Activated CD8-positive, alpha-beta T cell treated with anti-CD3 and anti-CD28 coated beads, Interleukin-2, amount 10 ng/mL, durations not matched to agents 7 days and 5 days (primary cell): ENCODE results near the gene UFC1. TPM values are rescaled to one million over a fixed set of nuclear protein-coding genes. Genes with fewer than 3 reads are reported as not detected.

Experiments used
- ATAC-seq: fragments of 150-1000 bp; cut with Tn5 transposase; one replicate; pipeline ENCODE4 v1.10.0; 2021; ENCODE audit warnings: moderate library complexity
- CTCF ChIA-PET: fragments of 350-600 bp; sonication (Branson Sonifier 250); formaldehyde crosslinking; loops from one replicate; lab custom pipeline; 2021; ENCODE audit warnings: antibody characterized with exemption; lab: Charles Lee
- POLR2A ChIA-PET: fragments of 350-600 bp; sonication (Branson Sonifier 250); formaldehyde crosslinking; loops from one replicate; lab custom pipeline; 2021; ENCODE audit warnings: antibody characterized with exemption; lab: Charles Lee
- DNase-seq: peaks from one replicate; pipeline ENCODE4 v3.0.0-alpha.2; 2020
- H3K27ac Mint-ChIP-seq: one replicate; pipeline ENCODE4 v1.8.0; 2021; ENCODE audit warnings: mild to moderate bottlenecking, mixed read lengths
- H3K27me3 Mint-ChIP-seq: one replicate; pipeline ENCODE4 v1.8.0; 2021; ENCODE audit warnings: low read depth, mixed read lengths
- H3K36me3 Mint-ChIP-seq: one replicate; pipeline ENCODE4 v1.8.0; 2021; ENCODE audit warnings: low read depth, mixed read lengths
- H3K4me1 Mint-ChIP-seq: one replicate; pipeline ENCODE4 v1.8.0; 2021; ENCODE audit warnings: low read depth, mixed read lengths
- H3K4me3 Mint-ChIP-seq: one replicate; pipeline ENCODE4 v1.8.0; 2021; ENCODE audit warnings: mild to moderate bottlenecking, mixed read lengths
- H3K9me3 Mint-ChIP-seq: one replicate; pipeline ENCODE4 v1.8.0; 2022; ENCODE audit warnings: mixed read lengths; ENCODE audit not compliant: insufficient read depth
- total RNA-seq, 2 experiments: library from RNA; stranded (reverse); gene quantifications; one replicate each; pipeline ENCODE4 v1.2.3, GENCODE V29; 2021

The UFC1 gene
- total RNA-seq, 2 experiments from 2014 or later: 103 to 104 TPM

- ATAC-seq: no peak
- POLR2A ChIA-PET: no interaction called here
- DNase-seq: no peak
Measured at GRCh38 chr1:161160671-161161145, 6.9 kb downstream of the UFC1 start.

GRCh38 chr1:161161652-161162051 is 7.9 kb downstream of the UFC1 start:
- H3K27ac Mint-ChIP-seq: no peak overlapping the region
- peaks cover 54% of the 10 kb centered on the region for H3K36me3 Mint-ChIP-seq
- CTCF ChIA-PET: interaction anchor here (1.0 kb wide), 1 partner anchor 58 kb away, joined by 3 read pairs; no protein-coding TSS in a partner anchor
- peaks cover 49% of the 10 kb centered on the region for H3K4me1 Mint-ChIP-seq
- H3K9me3 Mint-ChIP-seq: no peaks in the 10 kb centered on the region
- no peak overlapping the region for H3K4me3 Mint-ChIP-seq
- POLR2A ChIA-PET: interaction anchor here (1.1 to 1.5 kb wide), 2 partner anchors 8 to 92 kb away, joined by 3 to 7 read pairs; partner anchors contain the start of genes ARHGAP30 and UFC1
- no peaks in the 10 kb centered on the region for H3K27me3 Mint-ChIP-seq
- DNase-seq: no peak
- no peak for ATAC-seq

More at GRCh38 chr1:161160671-161161145, 6.9 kb downstream of the UFC1 start:
- Mint-ChIP-seq H3K27ac (no peak overlapping the region), H3K36me3 (peaks cover 56% of the 10 kb centered on the region), H3K4me1 (peaks cover 48% of the 10 kb centered on the region), H3K4me3 (peak overlapping the region; percentile 86), H3K27me3 (no peaks in the 10 kb centered on the region), H3K9me3 (no peaks in the 10 kb centered on the region)
- CTCF ChIA-PET: no interaction called here

GRCh38 chr1:161162052-161162451 is 8.3 kb downstream of the UFC1 start:
- Mint-ChIP-seq H3K9me3 (no peaks in the 10 kb centered on the region), H3K36me3 (peaks cover 51% of the 10 kb centered on the region), H3K27me3 (no peaks in the 10 kb centered on the region), H3K4me3 (no peak overlapping the region), H3K27ac (no peak overlapping the region), H3K4me1 (peaks cover 48% of the 10 kb centered on the region)
- CTCF ChIA-PET: interaction anchor here (0.7 to 1.0 kb wide), 2 partner anchors 58 to 63 kb away, joined by 3 to 4 read pairs; partner anchors contain the start of gene TOMM40L
- POLR2A ChIA-PET: interaction anchor here (1.1 to 1.5 kb wide), 2 partner anchors 9 to 92 kb away, joined by 3 to 7 read pairs; partner anchors contain the start of genes ARHGAP30 and UFC1
- no peak for DNase-seq
- no peak for ATAC-seq

- DNase-seq (no peak), ATAC-seq (no peak)
- peaks cover 44% of the 10 kb centered on the region for H3K36me3 Mint-ChIP-seq
- no peaks in the 10 kb centered on the region for H3K9me3 Mint-ChIP-seq
- H3K27ac Mint-ChIP-seq: peak overlapping the region; percentile 30
- POLR2A ChIA-PET: interaction anchor here (1.1 to 1.5 kb wide), 2 partner anchors 9 to 93 kb away, joined by 3 to 7 read pairs; partner anchors contain the start of genes ARHGAP30 and UFC1
- CTCF ChIA-PET: interaction anchor here (0.7 to 1.0 kb wide), 2 partner anchors 57 to 63 kb away, joined by 3 to 4 read pairs; partner anchors contain the start of gene TOMM40L
- no peak overlapping the region for H3K4me3 Mint-ChIP-seq
- peaks cover 52% of the 10 kb centered on the region for H3K4me1 Mint-ChIP-seq
- H3K27me3 Mint-ChIP-seq: no peaks in the 10 kb centered on the region
Measured at GRCh38 chr1:161162806-161163205, 9.0 kb downstream of the UFC1 start.

GRCh38 chr1:161163793-161164192 is 10.0 kb downstream of the UFC1 start:
- no peak overlapping the region for H3K27ac Mint-ChIP-seq
- POLR2A ChIA-PET: interaction anchor here (4.3 kb wide), 1 partner anchor 9 kb away, joined by 51 read pairs; the partner anchor contains the start of gene UFC1

GRCh38 chr1:161164901-161165610 is 11.3 kb downstream of the UFC1 start:
- POLR2A ChIA-PET: interaction anchor here (0.6 to 4.3 kb wide), 17 partner anchors 10 to 225 kb away, joined by 3 to 51 read pairs (median 9); partner anchors contain the start of genes ADAMTS4, ARHGAP30, B4GALT3 and DEDD
- Mint-ChIP-seq H3K27me3 (no peaks in the 10 kb centered on the region), H3K27ac (peak overlapping the region; percentile 78), H3K4me3 (peak overlapping the region; percentile 9), H3K36me3 (peaks cover 35% of the 10 kb centered on the region), H3K4me1 (peaks cover 46% of the 10 kb centered on the region), H3K9me3 (no peaks in the 10 kb centered on the region)
- DNase-seq (no peak), ATAC-seq (no peak)
- CTCF ChIA-PET: interaction anchor here (0.6 to 4.6 kb wide), 31 partner anchors 8 to 225 kb away, joined by 3 to 40 read pairs (median 7); partner anchors contain the start of genes ADAMTS4, APOA2, B4GALT3 and CFAP126

More at GRCh38 chr1:161163793-161164192, 10.0 kb downstream of the UFC1 start:
- Mint-ChIP-seq H3K36me3 (peaks cover 41% of the 10 kb centered on the region), H3K4me1 (peaks cover 54% of the 10 kb centered on the region), H3K9me3 (no peaks in the 10 kb centered on the region), H3K4me3 (no peak overlapping the region), H3K27me3 (no peaks in the 10 kb centered on the region)
- CTCF ChIA-PET: interaction anchor here (4.6 kb wide), 1 partner anchor 218 kb away, joined by 38 read pairs; no protein-coding TSS in a partner anchor
- ATAC-seq (no peak), DNase-seq (no peak)

GRCh38 chr1:161165742-161166668 is 12.2 kb downstream of the UFC1 start, which contains the start of gene PPOX:
TSS of gene PPOX (plus strand) at chr1:161166426. CDS start at chr1:161166848, 422 bp downstream.
- POLR2A ChIA-PET: interaction anchor here (0.6 to 4.3 kb wide), 21 partner anchors 9 to 224 kb away, joined by 3 to 51 read pairs (median 5); partner anchors contain the start of genes ADAMTS4, ARHGAP30, B4GALT3 and DEDD

GRCh38 chr1:161166669-161167548 is 13.1 kb downstream of the UFC1 start:
- Mint-ChIP-seq H3K36me3 (peaks cover 43% of the 10 kb centered on the region), H3K4me3 (peak overlapping the region; percentile 90), H3K27ac (peak overlapping the region; percentile 96), H3K27me3 (no peaks in the 10 kb centered on the region), H3K4me1 (peaks cover 32% of the 10 kb centered on the region), H3K9me3 (no peaks in the 10 kb centered on the region)
- DNase-seq: peak; percentile 34
- ChIA-PET CTCF (interaction anchor here (0.7 to 4.6 kb wide), 29 partner anchors 9 to 233 kb away, joined by 3 to 40 read pairs (median 7); partner anchors contain the start of genes ADAMTS4, APOA2, ARHGAP30 and B4GALT3), POLR2A (interaction anchor here (0.6 to 4.3 kb wide), 17 partner anchors 8 to 97 kb away, joined by 3 to 51 read pairs (median 9); partner anchors contain the start of genes ADAMTS4, ARHGAP30, B4GALT3 and DEDD)
- no peak for ATAC-seq

More at GRCh38 chr1:161165742-161166668, 12.2 kb downstream of the UFC1 start, which contains the start of gene PPOX:
- H3K27ac Mint-ChIP-seq: peak within 1 kb of the TSS; percentile 96
- peak within 1 kb of the TSS; percentile 90 for H3K4me3 Mint-ChIP-seq
- ATAC-seq: peak; percentile 93
- CTCF ChIA-PET: interaction anchor here (0.6 to 4.6 kb wide), 44 partner anchors 9 to 234 kb away, joined by 3 to 40 read pairs (median 4); partner anchors contain the start of genes ADAMTS4, APOA2, ARHGAP30 and B4GALT3
- H3K36me3 Mint-ChIP-seq: peaks cover 39% of the 10 kb centered on the region
- H3K4me1 Mint-ChIP-seq: peaks cover 36% of the 10 kb centered on the region
- H3K9me3 Mint-ChIP-seq: no peaks in the 10 kb centered on the region
- DNase-seq: peak; percentile 98
- H3K27me3 Mint-ChIP-seq: no peaks in the 10 kb centered on the region

GRCh38 chr1:161168906-161169305 is 15.1 kb downstream of the UFC1 start:
- Mint-ChIP-seq H3K27me3 (no peaks in the 10 kb centered on the region), H3K9me3 (no peaks in the 10 kb centered on the region), H3K4me3 (no peak overlapping the region), H3K27ac (no peak overlapping the region), H3K36me3 (peaks cover 47% of the 10 kb centered on the region), H3K4me1 (peaks cover 30% of the 10 kb centered on the region)
- ATAC-seq: no peak
- no peak for DNase-seq
- ChIA-PET CTCF (interaction anchor here (0.6 kb wide), 1 partner anchor 13 kb away, joined by 3 read pairs; no protein-coding TSS in a partner anchor), POLR2A (interaction anchor here (2.1 to 4.3 kb wide), 2 partner anchors 8 to 17 kb away, joined by 6 to 46 read pairs; partner anchors contain the start of gene B4GALT3)
